RWPE1 (cell line): ENCODE measurements around the gene DIP2A.

Source experiments
- CTCF ChIA-PET: fragments of 350-600 bp; sonication (Branson Sonifier 250); formaldehyde crosslinking; extraction: SDS; loops from one replicate; lab custom pipeline; 2021; lab: Yijun Ruan, JAX
- POLR2A ChIA-PET: fragments of 400-600 bp; formaldehyde crosslinking; extraction: SDS; loops from one replicate; lab custom pipeline; 2020; ENCODE audit warnings: antibody characterized with exemption; ENCODE audit not compliant: low non-redundant PET; lab: Yijun Ruan, JAX
- DNase-seq: peaks from one replicate; pipeline ENCODE4 v3.0.0; 2012; ENCODE audit warnings: low spot score
- H3K27ac ChIP-seq: fragments of 450-650 bp; 2 replicates; pipeline ENCODE4 v1.5.1; 2017
- TF ChIP-seq, protein P1 (sequence below): fragments of 450-650 bp; conservative IDR thresholded peaks from 2 replicates; pipeline ENCODE4 v1.5.1; 2017; ENCODE audit warnings: low read depth, mild to moderate bottlenecking

Gene DIP2A

DNA sequence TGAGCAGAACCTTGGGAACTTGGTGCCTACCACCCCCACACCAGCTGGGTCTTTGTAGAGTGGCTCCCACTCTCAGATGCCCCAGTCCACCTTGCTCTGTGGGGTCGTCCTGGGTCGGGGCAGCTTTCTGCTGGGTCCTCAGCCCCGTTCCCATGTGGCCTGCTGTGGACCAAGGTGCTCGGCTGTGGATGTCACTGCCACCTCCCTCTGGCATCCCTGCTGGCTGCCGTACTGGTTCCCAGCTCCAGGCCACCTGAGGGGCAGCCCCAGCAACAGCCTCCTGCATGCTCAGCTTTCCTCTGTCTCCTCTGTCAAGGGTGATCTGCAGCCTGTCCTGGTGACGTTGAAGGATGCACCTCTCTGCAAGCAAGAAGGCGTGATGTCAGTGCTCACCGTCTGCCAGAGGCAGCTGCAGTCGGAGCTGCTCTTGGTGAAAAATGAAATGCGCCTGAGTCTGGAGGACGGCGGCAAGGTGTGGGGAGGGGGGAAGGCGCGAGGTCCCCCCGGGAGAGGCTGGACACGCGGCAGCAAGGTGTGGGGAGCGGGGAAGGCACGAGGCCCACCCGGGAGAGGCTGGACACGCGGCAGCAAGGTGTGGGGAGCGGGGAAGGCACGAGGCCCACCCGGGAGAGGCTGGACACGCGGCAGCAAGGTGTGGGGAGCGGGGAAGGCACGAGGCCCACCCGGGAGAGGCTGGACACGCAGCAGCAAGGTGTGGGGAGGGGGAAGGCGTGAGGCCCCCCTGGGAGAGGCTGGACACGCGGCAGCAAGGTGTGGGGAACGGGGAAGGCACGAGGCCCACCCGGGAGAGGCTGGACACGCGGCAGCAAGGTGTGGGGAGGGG is 45.9 kb upstream of the DIP2A start:
- CTCF ChIA-PET, result interaction anchor here (0.8 kb wide), 1 partner anchor 11 kb away, joined by 3 read pairs; no protein-coding TSS in a partner anchor

GRCh38 chr21:46413365-46413696 is 45.4 kb upstream of the DIP2A start:
- ChIA-PET POLR2A (no interaction called here), CTCF (no interaction called here)
- peak overlapping the region; percentile 88 for H3K27ac ChIP-seq
- TF ChIP-seq, protein P1, sequence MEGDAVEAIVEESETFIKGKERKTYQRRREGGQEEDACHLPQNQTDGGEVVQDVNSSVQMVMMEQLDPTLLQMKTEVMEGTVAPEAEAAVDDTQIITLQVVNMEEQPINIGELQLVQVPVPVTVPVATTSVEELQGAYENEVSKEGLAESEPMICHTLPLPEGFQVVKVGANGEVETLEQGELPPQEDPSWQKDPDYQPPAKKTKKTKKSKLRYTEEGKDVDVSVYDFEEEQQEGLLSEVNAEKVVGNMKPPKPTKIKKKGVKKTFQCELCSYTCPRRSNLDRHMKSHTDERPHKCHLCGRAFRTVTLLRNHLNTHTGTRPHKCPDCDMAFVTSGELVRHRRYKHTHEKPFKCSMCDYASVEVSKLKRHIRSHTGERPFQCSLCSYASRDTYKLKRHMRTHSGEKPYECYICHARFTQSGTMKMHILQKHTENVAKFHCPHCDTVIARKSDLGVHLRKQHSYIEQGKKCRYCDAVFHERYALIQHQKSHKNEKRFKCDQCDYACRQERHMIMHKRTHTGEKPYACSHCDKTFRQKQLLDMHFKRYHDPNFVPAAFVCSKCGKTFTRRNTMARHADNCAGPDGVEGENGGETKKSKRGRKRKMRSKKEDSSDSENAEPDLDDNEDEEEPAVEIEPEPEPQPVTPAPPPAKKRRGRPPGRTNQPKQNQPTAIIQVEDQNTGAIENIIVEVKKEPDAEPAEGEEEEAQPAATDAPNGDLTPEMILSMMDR, result no peak
- DNase-seq, result peak; percentile 38

More for the DNA sequence above, 45.9 kb upstream of the DIP2A start:
- TF ChIP-seq, protein P1, result no peak
- peak overlapping the region; percentile 88 for H3K27ac ChIP-seq
- DNase-seq, result no peak
- POLR2A ChIA-PET, result no interaction called here

- peak overlapping the region; percentile 12; the same call in 1 of the 2 replicates for H3K27ac ChIP-seq
- no peak for DNase-seq
- CTCF ChIA-PET, result no interaction called here
- TF ChIP-seq, protein P1, result no peak
- POLR2A ChIA-PET, result no interaction called here
Measured at GRCh38 chr21:46414965-46415275, 43.8 kb upstream of the DIP2A start.

DNA sequence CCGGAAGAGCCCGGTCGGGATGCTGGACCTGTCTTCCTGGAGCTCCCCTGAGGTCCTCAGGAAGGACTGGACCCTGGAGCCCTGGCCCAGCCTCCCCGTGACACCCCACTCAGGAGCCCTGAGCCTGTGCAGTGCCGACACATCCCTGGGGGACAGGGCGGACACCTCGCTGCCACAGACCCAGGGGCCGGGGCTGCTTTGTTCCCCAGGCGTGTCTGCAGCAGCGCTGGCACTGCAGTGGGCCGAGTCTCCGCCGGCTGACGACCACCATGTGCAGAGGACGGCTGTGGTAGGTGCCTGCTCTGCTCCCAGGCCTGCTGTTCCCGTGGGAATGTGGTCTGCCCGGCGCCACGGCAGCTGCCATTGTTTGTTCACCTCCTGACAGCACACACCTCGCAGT is 42.1 kb upstream of the DIP2A start:
- TF ChIP-seq, protein P1, result no peak
- no peak for DNase-seq
- ChIA-PET POLR2A (no interaction called here), CTCF (no interaction called here)
- peak overlapping the region; percentile 23; the same call in 1 of the 2 replicates for H3K27ac ChIP-seq

DNA sequence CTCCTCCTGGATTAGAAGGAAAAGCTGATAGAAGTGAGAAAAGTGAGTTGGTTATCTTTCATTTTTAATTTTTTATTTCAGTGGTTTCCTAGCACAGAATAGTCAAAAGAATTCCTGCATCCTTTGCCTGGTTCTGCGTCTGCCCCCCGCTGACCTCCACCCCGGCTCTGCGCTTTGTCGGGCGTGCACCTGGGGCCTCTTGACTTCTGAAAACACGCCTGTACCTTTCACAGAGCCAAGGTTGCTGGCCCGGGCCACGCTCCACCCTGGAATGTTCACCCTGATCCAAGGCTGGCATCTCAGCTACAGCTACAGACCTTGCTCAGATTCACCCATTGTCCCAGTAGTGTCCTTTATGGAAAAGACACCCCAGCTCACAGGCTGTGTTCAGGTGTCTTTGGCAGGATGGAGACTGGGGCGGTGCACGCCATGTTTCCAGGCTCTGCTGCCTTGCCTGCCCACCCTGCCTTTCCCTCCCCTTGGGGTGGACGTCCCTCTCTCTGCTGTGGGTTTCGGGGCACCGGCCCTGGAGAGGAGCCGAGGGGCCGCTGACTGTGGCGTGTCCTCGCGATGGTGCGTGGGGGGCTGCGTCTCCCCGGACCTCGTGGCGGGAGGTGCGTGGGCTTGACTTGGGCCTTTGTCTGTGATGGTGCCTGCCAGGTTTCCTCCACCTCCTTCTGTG is 40.3 kb upstream of the DIP2A start:
- CTCF ChIA-PET, result no interaction called here
- TF ChIP-seq, protein P1, result no peak
- DNase-seq, result no peak
- POLR2A ChIA-PET, result no interaction called here
- H3K27ac ChIP-seq, result peak overlapping the region; percentile 49

DNA sequence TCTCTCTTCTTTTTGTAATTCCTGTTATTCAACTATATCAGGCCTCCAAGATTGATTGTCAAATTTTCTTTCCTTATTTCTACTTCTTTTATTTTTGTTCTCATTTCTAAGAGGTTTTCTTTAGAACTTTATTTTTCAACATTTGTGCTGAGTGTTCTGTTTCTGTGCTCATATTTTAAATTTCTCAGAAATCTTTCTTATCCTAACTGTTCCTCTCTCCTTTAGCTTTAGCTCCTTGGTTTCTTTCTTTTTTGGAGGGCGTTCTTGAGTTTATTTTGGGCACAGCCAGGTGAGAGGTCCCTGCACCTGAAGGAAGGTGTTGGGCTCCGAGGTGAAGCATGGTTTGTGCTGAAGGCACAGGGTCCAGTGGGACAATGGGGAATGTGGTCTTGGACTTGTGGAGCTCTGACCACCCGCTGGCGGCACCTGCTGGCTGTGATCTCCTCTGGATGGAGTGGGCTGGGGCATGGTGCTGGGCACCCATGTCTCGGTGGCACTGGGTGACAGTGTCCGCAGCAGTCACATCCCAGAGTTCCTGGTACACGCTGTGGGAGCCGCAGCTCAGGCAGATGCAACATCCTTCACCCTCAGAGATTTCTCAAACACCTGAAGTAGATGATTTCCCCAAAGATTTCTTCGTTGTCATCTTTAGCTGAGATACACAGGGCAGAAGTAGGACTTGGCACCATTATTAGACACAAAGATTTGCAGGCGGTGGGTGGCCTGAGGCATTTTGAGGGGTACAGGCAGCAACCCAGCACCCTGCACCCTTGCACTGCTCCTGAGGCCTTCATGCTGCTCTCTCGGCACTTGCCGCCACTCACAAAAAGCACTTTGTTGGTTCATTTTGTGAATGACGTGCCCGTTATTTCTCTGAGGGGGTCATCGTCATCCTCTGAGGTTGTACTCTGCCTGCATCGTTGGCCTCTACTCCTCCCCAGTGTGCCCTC is 38.2 kb upstream of the DIP2A start:
- TF ChIP-seq, protein P1, result no peak
- ChIA-PET POLR2A (interaction anchor here (0.6 kb wide), 1 partner anchor 61 kb away, joined by 6 read pairs; no protein-coding TSS in a partner anchor), CTCF (interaction anchor here (0.8 kb wide), 2 partner anchors 11 to 267 kb away, joined by 4 read pairs; no protein-coding TSS in a partner anchor)
- DNase-seq, result no peak
- H3K27ac ChIP-seq, result no peak overlapping the region
